Endothelial cell of umbilical vein (primary cell): ENCODE results near the gene BORCS5. TPM values are rescaled to one million over a fixed set of nuclear protein-coding genes. Genes with fewer than 3 reads are reported as not detected.

Experiments
- BruUV-seq: library from RNA; stranded (reverse); fragments of 400-500 nt; replicated peaks from 2 replicates; lab custom pipeline; 2021; lab: Mats Ljungman, UMichigan
- CTCF ChIA-PET: fragments of 300-600, 350-600 bp; sonication (Branson Sonifier 250); formaldehyde crosslinking; loops from one replicate; lab custom pipeline; 2021; ENCODE audit warnings: antibody characterized with exemption, inconsistent platforms; lab: Charles Lee
- POLR2A ChIA-PET: fragments of 300-600, 350-600 bp; sonication (Branson Sonifier 250); formaldehyde crosslinking; loops from one replicate; lab custom pipeline; 2021; ENCODE audit warnings: antibody characterized with exemption, inconsistent platforms; lab: Charles Lee
- DNase-seq: peaks from one replicate; pipeline ENCODE4 v3.0.0-alpha.2; 2011; ENCODE audit warnings: low read depth, low spot score
- FAIRE-seq: peaks from 2 replicates; lab custom pipeline; 2011; peaks lifted over from hg19 to GRCh38; lab: Jason Lieb, UNC
- H2AFZ ChIP-seq: 2 replicates; pipeline ENCODE4 v1.6.0; 2012; ENCODE audit warnings: low read depth, low read length, control low read depth, inconsistent platforms
- H3K27ac ChIP-seq: 2 replicates; pipeline ENCODE4 v1.5.1; 2011; ENCODE audit warnings: low read depth, mild to moderate bottlenecking, control low read depth, low read length, moderate library complexity; ENCODE audit not compliant: insufficient read depth
- H3K27me3 ChIP-seq, 2 experiments: 2 replicates each; pipeline versions ENCODE4 v1.6.0 to v1.6.1; 2011; ENCODE audit warnings: low read length in 2 of 2, mixed read lengths in 1 of 2; ENCODE audit not compliant: control insufficient read depth in 2 of 2, insufficient read depth in 2 of 2
- H3K36me3 ChIP-seq, 2 experiments: 2 replicates in 1 of 2; 3 replicates in 1 of 2; pipeline ENCODE4 v1.5.1; 2011; ENCODE audit warnings: low read length in 2 of 2, mild to moderate bottlenecking in 1 of 2, moderate library complexity in 1 of 2; ENCODE audit not compliant: control insufficient read depth in 2 of 2, insufficient read depth in 2 of 2; ENCODE audit errors: extremely low read depth in 1 of 2
- H3K4me1 ChIP-seq: 3 replicates; pipeline ENCODE4 v1.5.1; 2011; ENCODE audit warnings: mild to moderate bottlenecking, low read length; ENCODE audit not compliant: control insufficient read depth, insufficient read depth; ENCODE audit errors: extremely low read depth
- H3K4me2 ChIP-seq: 2 replicates; pipeline ENCODE4 v1.6.1; 2011; ENCODE audit warnings: low read length, control low read depth, mixed read lengths; ENCODE audit not compliant: insufficient read depth
- H3K4me3 ChIP-seq, 3 experiments: fragments of 200-600 bp in 1 of 3; sonication (generic), shearing (Covaris generic) in 1 of 3; replicated peaks in 1 of 3; 2 replicates each; pipeline ENCODE4 v1.5.1; 2011 to 2016; ENCODE audit warnings: control low read depth in 3 of 3, low read length in 3 of 3, mild to moderate bottlenecking in 2 of 3, inconsistent platforms in 1 of 3, low read depth in 1 of 3, moderate library complexity in 1 of 3; ENCODE audit not compliant: insufficient read depth in 1 of 3
- H3K79me2 ChIP-seq: 2 replicates; pipeline ENCODE4 v1.6.0; 2012; ENCODE audit warnings: low read length, inconsistent platforms; ENCODE audit not compliant: control insufficient read depth, insufficient read depth
- H3K9ac ChIP-seq: replicated peaks from 2 replicates; pipeline ENCODE3; 2011; ENCODE audit warnings: low read length, control low read depth; ENCODE audit not compliant: insufficient read depth; ENCODE audit errors: extremely low read depth
- H3K9me1 ChIP-seq: replicated peaks from 3 replicates; pipeline ENCODE4 v1.6.0; 2011; ENCODE audit warnings: mild to moderate bottlenecking, low read length; ENCODE audit not compliant: control insufficient read depth, insufficient read depth; ENCODE audit errors: extremely low read depth
- H3K9me3 ChIP-seq: replicated peaks from 2 replicates; pipeline ENCODE4 v1.5.1; 2012; ENCODE audit warnings: low read length, inconsistent platforms; ENCODE audit not compliant: control insufficient read depth, insufficient read depth
- H4K20me1 ChIP-seq: replicated peaks from 2 replicates; pipeline ENCODE3; 2011; ENCODE audit warnings: mild to moderate bottlenecking, low read length; ENCODE audit not compliant: control insufficient read depth, insufficient read depth; ENCODE audit errors: extremely low read depth
- CTCF ChIP-seq, 2 donors: IDR thresholded peaks; 1 replicate in 1 of 2; 2 replicates in 1 of 2; pipeline ENCODE4 v1.5.1; 2011; ENCODE audit warnings: low read length in 2 of 2, mild to moderate bottlenecking in 2 of 2, moderate library complexity in 2 of 2, control low read depth in 1 of 2, inconsistent platforms in 1 of 2, low read depth in 1 of 2; ENCODE audit not compliant: insufficient read depth in 1 of 2; ENCODE audit errors: extremely low read depth in 1 of 2
- EZH2 ChIP-seq: IDR thresholded peaks from 2 replicates; pipeline ENCODE4 v1.6.1; 2012; ENCODE audit warnings: borderline replicate concordance, low read depth, mild to moderate bottlenecking, moderate library complexity, low read length, inconsistent platforms; ENCODE audit not compliant: severe bottlenecking
- FOS ChIP-seq: IDR thresholded peaks from 2 replicates; pipeline ENCODE4 v1.6.1; 2011; ENCODE audit warnings: mild to moderate bottlenecking, low read length, moderate library complexity, borderline replicate concordance; ENCODE audit not compliant: insufficient read depth
- GATA2 ChIP-seq: IDR thresholded peaks from 2 replicates; pipeline ENCODE4 v1.7.0; 2011; ENCODE audit warnings: low read depth, mild to moderate bottlenecking, moderate library complexity, mixed read lengths, low read length; ENCODE audit not compliant: insufficient read length, insufficient read depth
- JUN ChIP-seq: IDR thresholded peaks from 2 replicates; pipeline ENCODE4 v1.6.1; 2011; ENCODE audit warnings: borderline replicate concordance, low read depth; ENCODE audit not compliant: insufficient read length, insufficient read depth
- MYC ChIP-seq: IDR thresholded peaks from one replicate; pipeline ENCODE4 v1.6.1; 2011; ENCODE audit warnings: mild to moderate bottlenecking, low read depth, low read length
- POLR2A ChIP-seq: IDR thresholded peaks from 2 replicates; pipeline ENCODE4 v1.6.1; 2012; ENCODE audit warnings: low read depth, mild to moderate bottlenecking, control low read depth, low read length
- POLR2AphosphoS5 ChIP-seq: IDR thresholded peaks from 2 replicates; pipeline ENCODE4 v1.6.1; 2012; ENCODE audit warnings: low read depth, mild to moderate bottlenecking, control low read depth, low read length, moderate library complexity; ENCODE audit not compliant: insufficient read depth
- dilution Hi-C: fragments of 300-500 bp; cut with MboI; formaldehyde crosslinking; loops from one replicate; pipeline ENCODE4 v1.15.0; 2019; ENCODE audit warnings: low sequenced_read_pairs; ENCODE audit not compliant: extremely low pct_ligation_motif_present
- intact Hi-C: fragments of 100-400 bp; cut with micrococcal nuclease; formaldehyde crosslinking; loops from one replicate; pipeline ENCODE4 v1.10.0; 2022
- polyA plus RNA-seq, 4 experiments: library from polyadenylated mRNA; depleted of rRNA in 3 of 4; stranded (reverse) in 3 of 4; unstranded in 1 of 4; fragments of >200 nt; gene quantifications; 2 replicates each; pipeline versions ENCODE4 v1.2.1 to v1.2.3, GENCODE V29; 2011 to 2012; ENCODE audit warnings: missing spikeins in 1 of 4
- total RNA-seq: library from RNA; stranded (reverse); gene quantifications from 2 replicates; pipeline ENCODE4 v1.2.3, GENCODE V29; 2021
- TF ChIP-seq, protein P1 (sequence below): IDR thresholded peaks from 2 replicates; pipeline ENCODE4 v1.6.1; 2011; ENCODE audit not compliant: insufficient read depth, insufficient read length

Gene BORCS5
- total and polyA plus RNA-seq, 2 donors (not counting 3 experiments of a cell fraction or from before 2014, with no cell fraction given): 8.3 to 10.5 TPM

- Histone ChIP-seq H3K9me1 (no peaks in the 10 kb centered on the region), H3K4me3 (no peak overlapping the region), H3K9ac (no peak overlapping the region), H3K36me3 (peaks cover 0 to 2% of the 10 kb centered on the region in 2 experiments), H4K20me1 (no peaks in the 10 kb centered on the region), H3K4me2 (no peak overlapping the region), H3K9me3 (no peaks in the 10 kb centered on the region), H3K79me2 (no peaks in the 10 kb centered on the region), H3K27me3 (no peaks in the 10 kb centered on the region), H3K4me1 (no peaks in the 10 kb centered on the region), H3K27ac (no peak overlapping the region), H2AFZ (no peak overlapping the region)
- intact Hi-C loops (no loop called here), dilution Hi-C loops (no loop called here)
- CTCF ChIA-PET: interaction anchor here (1.0 to 2.1 kb wide), 6 partner anchors 9 to 285 kb away, joined by 3 to 10 read pairs (median 4); partner anchors contain the start of gene BORCS5
- BruUV-seq: no TSS peak
- TF ChIP-seq POLR2AphosphoS5 (no peak), CTCF (IDR thresholded peaks at IDR 0.05; ENCODE audit: extremely low read depth in 1 of 2, insufficient read depth in 1 of 2, low read depth in 1 of 2, low read length in 2 of 2) (no peak), MYC (no peak), POLR2A (no peak), GATA2 (no peak), JUN (no peak), FOS (no peak), EZH2 (no peak)
- TF ChIP-seq, protein P1, sequence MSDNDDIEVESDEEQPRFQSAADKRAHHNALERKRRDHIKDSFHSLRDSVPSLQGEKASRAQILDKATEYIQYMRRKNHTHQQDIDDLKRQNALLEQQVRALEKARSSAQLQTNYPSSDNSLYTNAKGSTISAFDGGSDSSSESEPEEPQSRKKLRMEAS: no peak
- POLR2A ChIA-PET: interaction anchor here (0.6 kb wide), 1 partner anchor 243 kb away, joined by 5 read pairs; no protein-coding TSS in a partner anchor
- no peak for FAIRE-seq
- DNase-seq: no peak
Measured at GRCh38 chr12:12366701-12367481, 10.0 kb downstream of the BORCS5 start.
